ENCODE results near the gene TELO2.

TELO2 gene

GRCh38 chr16:1539720-1540555 lies 46.8 kb downstream of the TELO2 start:
- FAIRE-seq, result no peak

- FAIRE-seq, result no peak
Observed at GRCh38 chr16:1540556-1540855, 47.3 kb downstream of the TELO2 start.

GRCh38 chr16:1541293-1542165 lies 48.4 kb downstream of the TELO2 start:
- FAIRE-seq, result no peak

- FAIRE-seq, result no peak
Observed at GRCh38 chr16:1542166-1542500, 49.0 kb downstream of the TELO2 start.

- FAIRE-seq, result no peak
Observed at GRCh38 chr16:1542533-1542932, 49.4 kb downstream of the TELO2 start.

- FAIRE-seq, result no peak
Observed at GRCh38 chr16:1543085-1543896, 50.1 kb downstream of the TELO2 start.

- no peak for FAIRE-seq
Observed at GRCh38 chr16:1545044-1546040, 52.2 kb downstream of the TELO2 start.

- FAIRE-seq, result no peak
Observed at GRCh38 chr16:1546430-1546829, 53.3 kb downstream of the TELO2 start.

GRCh38 chr16:1548233-1548632 lies 55.1 kb downstream of the TELO2 start:
- FAIRE-seq, result no peak

- FAIRE-seq, result no peak
Observed at GRCh38 chr16:1548727-1549126, 55.6 kb downstream of the TELO2 start.

- no peak for FAIRE-seq
Observed at GRCh38 chr16:1550069-1550468, 56.9 kb downstream of the TELO2 start.

GRCh38 chr16:1550696-1551095 lies 57.5 kb downstream of the TELO2 start:
- no peak for FAIRE-seq

- FAIRE-seq, result no peak
Observed at GRCh38 chr16:1551166-1551565, 58.0 kb downstream of the TELO2 start.

GRCh38 chr16:1552129-1552528 lies 59.0 kb downstream of the TELO2 start:
- no peak for FAIRE-seq

- no peak for FAIRE-seq
Observed at GRCh38 chr16:1553946-1554825, 61.0 kb downstream of the TELO2 start.

GRCh38 chr16:1554826-1555445 lies 61.8 kb downstream of the TELO2 start:
- FAIRE-seq, result no peak

GRCh38 chr16:1556254-1556653 lies 63.1 kb downstream of the TELO2 start:
- FAIRE-seq, result no peak

GRCh38 chr16:1557074-1557473 lies 63.9 kb downstream of the TELO2 start:
- FAIRE-seq, result no peak

- FAIRE-seq, result no peak
Observed at GRCh38 chr16:1557576-1557975, 64.4 kb downstream of the TELO2 start.

GRCh38 chr16:1559446-1559975 lies 66.4 kb downstream of the TELO2 start:
- no peak for FAIRE-seq
